ENCODE results near the gene CMTM5.
"Not testable (repeated sequence)": the region's sequence is repeated elsewhere in the genome, so short reads cannot be mapped to it uniquely, and the experiment has no call there.

Gene CMTM5

DNA sequence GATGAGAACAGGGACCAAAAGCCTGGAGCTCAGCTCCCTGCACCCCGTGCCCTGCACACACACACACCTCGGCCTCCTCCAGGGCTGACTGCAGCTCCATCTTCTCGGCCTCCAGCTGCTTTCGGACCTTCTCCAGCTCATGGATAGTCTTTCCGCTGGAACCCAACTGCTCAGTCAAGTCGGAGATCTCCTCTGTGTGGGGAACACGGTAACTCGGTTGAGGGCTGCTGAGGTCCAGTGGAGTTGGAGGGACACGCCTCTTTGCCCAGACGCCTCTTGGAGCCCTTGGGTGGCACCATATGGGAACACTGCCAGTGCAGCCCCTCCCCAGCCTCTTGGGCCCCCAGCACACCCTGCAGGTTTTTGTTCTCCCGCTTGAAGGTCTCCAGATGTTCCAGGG, 40.0 kb downstream of the CMTM5 start:
- H3K27ac Mint-ChIP-seq = no peak overlapping the region
- H3K27me3 Mint-ChIP-seq = peaks cover 3% of the 10 kb centered on the region
- no peaks in the 10 kb centered on the region for H3K9me3 Mint-ChIP-seq
- no peak overlapping the region for H3K4me3 Mint-ChIP-seq
- DNase-seq = no peak
- no peaks in the 10 kb centered on the region for H3K36me3 Mint-ChIP-seq (ENCODE audit: low read depth)
- H3K4me1 Mint-ChIP-seq (ENCODE audit: low read depth) = peaks cover 9% of the 10 kb centered on the region

DNA sequence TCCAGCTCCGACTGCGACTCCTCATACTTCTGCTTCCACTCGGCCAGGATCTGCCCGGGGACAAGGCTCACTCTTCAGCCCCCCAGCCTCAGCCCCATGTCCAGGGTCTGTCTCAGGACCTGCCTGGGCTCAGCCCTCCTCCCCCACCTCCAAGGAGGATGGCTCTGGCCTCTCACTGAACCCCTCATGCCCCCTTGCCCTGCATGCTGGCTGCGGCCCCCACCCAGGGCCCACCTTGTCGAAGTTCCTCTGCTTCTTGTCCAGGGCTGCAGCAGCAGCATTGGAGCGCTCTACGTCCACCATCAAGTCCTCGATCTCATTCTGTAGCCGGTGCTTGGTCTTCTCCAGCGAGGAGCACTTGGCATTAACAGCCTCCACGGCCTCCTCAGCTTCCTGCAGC, 40.4 kb downstream of the CMTM5 start:
- H3K9me3 Mint-ChIP-seq, H3K27me3 Mint-ChIP-seq: not testable (repeated sequence)

GRCh38 chr14:23418021-23418420, 41.2 kb downstream of the CMTM5 start:
- Mint-ChIP-seq H3K27ac (no peak overlapping the region), H3K4me1 (ENCODE audit: low read depth) (peaks cover 12% of the 10 kb centered on the region), H3K9me3 (no peaks in the 10 kb centered on the region), H3K27me3 (peaks cover 3% of the 10 kb centered on the region), H3K36me3 (ENCODE audit: low read depth) (no peaks in the 10 kb centered on the region), H3K4me3 (no peak overlapping the region)
- DNase-seq = no peak

More for the DNA sequence above, 40.4 kb downstream of the CMTM5 start:
- H3K36me3 Mint-ChIP-seq (ENCODE audit: low read depth); DNase-seq; H3K4me3 Mint-ChIP-seq; H3K27ac Mint-ChIP-seq: not testable (repeated sequence)
- H3K4me1 Mint-ChIP-seq (ENCODE audit: low read depth) = peaks cover 12% of the 10 kb centered on the region

GRCh38 chr14:23419646-23420045, 42.8 kb downstream of the CMTM5 start:
- H3K27me3 Mint-ChIP-seq; DNase-seq; H3K36me3 Mint-ChIP-seq (ENCODE audit: low read depth); H3K27ac Mint-ChIP-seq; H3K4me3 Mint-ChIP-seq; H3K9me3 Mint-ChIP-seq: not testable (repeated sequence)
- H3K4me1 Mint-ChIP-seq (ENCODE audit: low read depth) = peaks cover 12% of the 10 kb centered on the region

DNA sequence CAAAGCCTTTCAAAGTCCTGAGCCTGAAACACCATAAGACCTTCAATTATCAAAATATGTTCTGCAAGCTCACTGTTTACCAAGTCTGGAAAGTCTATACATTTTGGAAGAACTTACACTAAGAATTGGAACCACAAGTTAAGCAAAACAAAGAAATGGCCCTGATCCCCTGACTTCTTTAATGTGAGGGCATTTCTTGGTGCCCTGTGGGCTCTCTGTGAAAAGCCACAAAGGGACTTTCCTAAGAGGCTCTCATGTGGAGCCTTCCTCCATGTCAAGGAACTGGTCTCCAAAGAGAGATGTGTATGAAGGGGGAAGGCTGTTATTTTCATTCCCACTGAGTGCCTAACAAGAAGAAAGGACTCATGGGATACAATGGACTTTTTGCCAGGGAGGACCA, 44.7 kb downstream of the CMTM5 start:
- Mint-ChIP-seq H3K27ac (peak overlapping the region; percentile 42), H3K36me3 (ENCODE audit: low read depth) (no peaks in the 10 kb centered on the region), H3K4me3 (no peak overlapping the region), H3K9me3 (no peaks in the 10 kb centered on the region), H3K27me3 (peaks cover 3% of the 10 kb centered on the region), H3K4me1 (ENCODE audit: low read depth) (peaks cover 12% of the 10 kb centered on the region)
- no peak for DNase-seq

GRCh38 chr14:23423657-23424056, 46.8 kb downstream of the CMTM5 start:
- H3K27ac Mint-ChIP-seq = no peak overlapping the region
- H3K36me3 Mint-ChIP-seq (ENCODE audit: low read depth) = no peaks in the 10 kb centered on the region
- no peaks in the 10 kb centered on the region for H3K9me3 Mint-ChIP-seq
- peaks cover 12% of the 10 kb centered on the region for H3K4me1 Mint-ChIP-seq (ENCODE audit: low read depth)
- H3K27me3 Mint-ChIP-seq = no peaks in the 10 kb centered on the region
- no peak for DNase-seq
- no peak overlapping the region for H3K4me3 Mint-ChIP-seq

GRCh38 chr14:23425169-23425568, 48.3 kb downstream of the CMTM5 start:
- no peaks in the 10 kb centered on the region for H3K36me3 Mint-ChIP-seq (ENCODE audit: low read depth)

DNA sequence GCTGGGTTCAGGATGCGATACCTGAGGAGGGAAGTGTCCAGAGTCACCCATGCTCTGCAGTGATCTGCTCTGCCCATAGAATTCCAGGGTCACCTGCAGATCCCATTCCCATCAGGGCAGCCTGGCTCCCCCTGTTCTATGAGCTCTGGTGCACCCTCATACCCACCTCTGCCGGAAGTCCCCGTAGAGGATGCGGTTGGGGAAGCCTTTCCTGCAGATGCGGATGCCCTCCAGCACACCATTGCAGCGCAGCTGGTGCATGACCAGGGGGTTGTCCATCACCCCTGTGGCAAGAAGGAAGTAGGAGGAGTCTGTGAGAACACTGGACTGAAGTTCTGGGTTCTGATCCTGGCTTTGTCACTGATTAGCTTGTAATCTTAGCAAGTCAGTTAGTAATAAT, 49.0 kb downstream of the CMTM5 start:
- not testable (repeated sequence) for H3K27ac Mint-ChIP-seq, H3K27me3 Mint-ChIP-seq, H3K9me3 Mint-ChIP-seq

More at GRCh38 chr14:23425169-23425568, 48.3 kb downstream of the CMTM5 start:
- Mint-ChIP-seq H3K27ac (no peak overlapping the region), H3K9me3 (no peaks in the 10 kb centered on the region), H3K27me3 (no peaks in the 10 kb centered on the region), H3K4me1 (ENCODE audit: low read depth) (peaks cover 12% of the 10 kb centered on the region), H3K4me3 (no peak overlapping the region)
- DNase-seq = no peak

GRCh38 chr14:23428686-23429495, 52.0 kb downstream of the CMTM5 start:
- H3K9me3 Mint-ChIP-seq = no peaks in the 10 kb centered on the region
- no peaks in the 10 kb centered on the region for H3K36me3 Mint-ChIP-seq (ENCODE audit: low read depth)
- no peaks in the 10 kb centered on the region for H3K27me3 Mint-ChIP-seq
- no peak overlapping the region for H3K27ac Mint-ChIP-seq
- no peak overlapping the region for H3K4me3 Mint-ChIP-seq
- no peak for DNase-seq
- no peaks in the 10 kb centered on the region for H3K4me1 Mint-ChIP-seq (ENCODE audit: low read depth)

More for the DNA sequence above, 49.0 kb downstream of the CMTM5 start:
- peaks cover 12% of the 10 kb centered on the region for H3K4me1 Mint-ChIP-seq (ENCODE audit: low read depth)
- H3K36me3 Mint-ChIP-seq (ENCODE audit: low read depth); DNase-seq; H3K4me3 Mint-ChIP-seq: not testable (repeated sequence)

Measured in activated T-cell treated with anti-CD3 and anti-CD28 coated beads, Interleukin-2, amount 50 U/mL, for 24 hours (primary cell).